Left ventricle myocardium superior (tissue), 1 donor: ENCODE measurements around the gene JMJD7. TPM values are rescaled to one million over a fixed set of nuclear protein-coding genes. Genes with fewer than 3 reads are reported as not detected.

Source experiments
- ATAC-seq: fragments of 200-7000 bp; cut with Tn5 transposase; one replicate; pipeline ENCODE4 v1.9.1; 2020; ENCODE audit warnings: mild to moderate bottlenecking, moderate library complexity
- DNase-seq: peaks from one replicate; pipeline ENCODE4 v3.0.0-alpha.2; 2020
- intact Hi-C: fragments of 100-400 bp; cut with micrococcal nuclease; formaldehyde crosslinking; loops from one replicate; pipeline ENCODE4 v1.11.0; 2022
- long read RNA-seq: library from polyadenylated mRNA; unstranded; transcript quantifications from one replicate; pipeline ENCODE4 v2.0.0, GENCODE V29; 2021
- total RNA-seq: library from RNA; stranded (reverse); fragmentation: NEBNext Ultra II Directional; extraction: Animal tissue kit (Norgen Biotek cat#: 25700); gene quantifications from one replicate; pipeline ENCODE4 v1.2.1, GENCODE V29; 2021
- donor health status: DM: no; HTN: yes; CAD: no; lungs with severe emphysema.

JMJD7 gene
- total RNA-seq, result 16.7 TPM
- long read RNA-seq, transcript JMJD7-201 (8 exons, 1,416 nt), result major isoform, 32 of 42 reads
- long read RNA-seq, partial matches to known transcripts, result 10 of 42 reads
- long read RNA-seq, other reads (novel, unspliced or antisense), result 0 of 42 reads

DNA sequence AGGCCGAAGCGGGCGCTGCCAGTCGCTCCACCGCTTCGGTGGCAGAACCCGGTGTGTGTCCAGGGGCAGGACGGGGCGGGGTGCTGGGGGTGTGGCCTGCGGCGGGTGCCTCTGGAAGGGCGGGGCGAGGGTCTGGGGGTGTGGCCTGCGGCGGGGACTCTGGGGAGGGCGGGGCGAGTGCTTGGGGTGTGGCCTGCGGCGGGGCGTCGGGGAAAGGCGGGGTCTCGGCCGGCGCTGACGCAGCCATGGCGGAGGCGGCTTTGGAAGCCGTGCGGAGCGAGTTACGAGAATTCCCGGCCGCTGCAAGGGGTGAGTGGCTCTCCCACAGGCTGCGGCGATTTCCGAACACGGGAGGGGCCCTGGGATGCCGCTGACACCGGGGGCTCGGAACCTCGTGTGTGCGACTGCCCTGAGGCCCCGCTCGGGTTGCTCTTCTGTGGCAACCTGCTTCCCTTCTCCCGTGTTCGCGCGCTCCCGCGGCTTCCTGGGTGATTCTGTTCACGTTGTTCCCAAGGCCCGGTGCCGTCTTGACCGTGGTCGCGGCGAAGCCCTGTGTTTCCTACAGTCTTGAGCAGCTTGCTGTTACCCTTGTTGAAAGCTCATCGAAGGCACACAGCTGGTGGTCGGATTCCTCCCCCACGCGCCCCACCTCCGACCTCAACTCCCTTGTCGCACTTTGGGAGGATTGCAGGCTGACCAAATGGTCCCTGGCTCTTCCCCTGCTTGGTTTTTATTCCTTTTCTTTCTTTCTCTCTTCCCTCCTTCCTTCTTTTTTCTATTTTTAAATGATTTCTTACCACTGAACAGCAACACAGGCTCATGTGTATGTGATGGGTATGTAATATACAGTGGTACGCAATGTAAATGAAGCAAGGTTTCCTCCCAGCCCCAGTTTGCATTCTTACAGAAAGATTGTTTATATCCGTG, at the start of gene JMJD7:
Gene JMJD7, plus strand, starts transcription at position 213 of the 927 bp plus-strand sequence. Its CDS starts 33 bp downstream, at position 246.
- ATAC-seq (peak; percentile 97), DNase-seq (peak; percentile 97)
- intact Hi-C loops, result no loop called here

DNA sequence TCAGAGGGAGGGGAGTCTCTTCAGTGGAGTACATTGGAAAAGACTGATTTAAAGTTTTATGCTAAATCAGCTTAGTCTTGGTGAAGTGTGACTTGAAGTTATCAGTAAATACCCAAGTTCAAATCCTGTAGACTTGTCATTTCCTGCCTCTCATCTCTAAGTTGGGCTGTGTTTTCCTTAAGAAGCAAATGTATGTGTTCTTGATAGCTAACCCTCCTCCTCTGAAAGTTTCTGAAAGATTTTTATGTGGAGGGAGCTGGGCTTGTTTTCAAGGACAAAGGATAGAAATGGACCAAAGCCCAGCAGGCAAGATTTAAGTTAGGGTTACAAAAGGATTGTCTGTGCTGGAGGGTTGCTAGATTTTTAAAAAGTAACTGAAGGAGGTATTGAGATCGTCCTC, 49.4 kb upstream of the JMJD7 start:
- DNase-seq (no peak), ATAC-seq (no peak)
- intact Hi-C loops, result no loop called here

DNA sequence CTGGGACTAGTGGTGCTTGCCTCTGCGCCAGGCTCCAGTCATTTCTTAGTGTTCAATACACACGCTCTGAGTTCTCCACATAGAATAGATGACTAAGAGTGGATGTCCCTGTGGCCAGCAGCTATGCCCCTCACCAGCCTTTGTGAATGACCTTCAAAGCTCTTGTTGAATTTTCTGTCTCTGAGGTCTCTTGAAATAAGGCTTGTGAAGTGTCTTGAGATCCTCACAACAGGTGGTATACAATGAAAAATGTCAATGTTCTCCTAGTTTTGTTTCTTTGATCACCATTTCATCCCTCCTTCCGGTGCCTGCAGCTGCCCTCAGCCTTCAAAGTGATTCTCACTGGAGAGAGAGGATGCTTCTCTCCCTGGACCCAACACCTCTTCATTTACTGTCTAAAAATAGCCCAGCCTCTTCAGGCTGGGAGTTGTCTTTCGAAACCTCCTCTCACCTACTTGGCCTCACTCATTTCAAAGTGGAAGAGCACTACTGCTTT, 48.2 kb upstream of the JMJD7 start:
- DNase-seq (no peak), ATAC-seq (peak; percentile 85)
- intact Hi-C loops, result no loop called here

DNA sequence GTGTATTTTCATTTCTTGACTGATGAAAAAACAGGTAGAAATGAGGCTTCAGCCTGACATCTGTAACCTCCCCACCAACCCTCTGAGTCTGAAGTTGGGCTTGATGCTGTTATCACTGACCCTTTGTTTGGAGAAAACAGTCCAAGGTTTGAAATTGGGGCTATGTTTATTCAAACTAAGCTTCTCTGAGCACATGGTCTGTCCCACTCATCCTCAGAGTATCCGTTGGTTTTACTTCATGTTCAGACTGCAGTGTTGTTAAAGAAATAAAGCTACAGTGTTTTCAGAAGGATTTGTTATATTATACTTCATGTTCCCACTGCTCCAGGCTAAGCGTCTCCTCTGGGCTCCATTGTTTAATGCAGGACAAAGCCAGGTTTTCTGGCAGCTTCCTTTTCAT, 47.6 kb upstream of the JMJD7 start:
- intact Hi-C loops, result no loop called here
- ATAC-seq (no peak), DNase-seq (no peak)

DNA sequence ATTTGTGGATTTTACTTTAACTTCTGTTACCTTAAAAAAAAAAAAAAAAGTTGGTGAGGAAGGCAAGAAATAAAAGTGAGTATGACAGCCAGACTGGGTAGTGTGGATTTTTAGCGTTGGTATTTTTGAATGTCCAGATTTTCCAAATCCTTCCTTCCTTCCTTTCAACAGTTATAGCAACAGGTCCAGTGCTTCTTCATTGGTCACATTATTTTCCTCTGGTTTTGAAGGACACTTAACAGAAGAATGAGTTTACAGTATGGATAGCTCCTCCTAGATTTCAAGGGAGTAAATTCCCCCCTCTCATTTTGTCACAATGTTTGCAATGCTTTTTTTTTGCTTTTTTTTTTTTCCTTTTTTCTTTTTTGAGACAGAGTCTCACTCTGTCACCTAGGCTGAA, 47.2 kb upstream of the JMJD7 start:
- intact Hi-C loops, result no loop called here
- ATAC-seq (no peak), DNase-seq (no peak)

DNA sequence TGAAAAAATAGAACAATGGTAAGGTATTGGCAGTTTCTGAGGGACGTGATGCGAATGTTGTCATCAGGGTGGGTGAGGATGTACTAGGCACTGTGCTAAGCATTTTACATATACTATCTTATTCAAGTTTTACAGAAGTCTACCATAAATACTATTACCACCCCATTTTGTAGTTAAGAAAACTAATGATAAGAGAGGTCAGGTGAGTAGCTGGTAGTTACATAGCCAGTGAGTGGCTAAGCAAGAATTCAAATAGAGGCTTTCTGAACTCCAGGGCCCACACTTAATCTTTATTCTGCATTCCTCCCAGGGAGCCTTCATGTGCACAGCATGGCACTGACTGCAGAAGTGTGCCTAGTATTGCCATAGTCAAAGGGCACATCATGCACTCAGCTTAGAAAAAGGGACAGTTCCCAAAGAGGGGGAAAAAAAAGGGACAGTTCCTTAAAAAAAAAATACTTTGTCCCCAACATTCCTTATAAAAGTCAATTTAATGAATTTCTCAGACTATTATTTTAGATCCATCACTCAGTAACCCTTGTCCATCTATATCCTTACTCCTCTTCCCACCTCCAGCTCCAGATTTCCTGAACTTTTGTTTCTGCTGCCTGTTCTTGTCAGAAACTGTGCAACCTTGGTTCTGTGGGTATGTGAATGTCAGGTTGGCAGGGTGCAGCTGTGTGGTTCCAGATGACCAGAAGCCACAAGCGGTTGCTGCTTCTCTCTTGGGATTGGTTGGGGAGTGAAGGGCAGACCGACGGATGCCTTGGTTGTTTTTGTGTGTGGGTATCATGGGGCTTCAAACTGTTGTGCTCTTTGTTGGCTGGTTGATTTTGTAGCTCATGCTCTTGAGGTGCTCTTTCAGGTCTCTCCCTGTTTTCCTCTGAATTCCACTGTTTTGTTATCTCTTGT, 45.3 kb upstream of the JMJD7 start:
- intact Hi-C loops, result no loop called here
- DNase-seq (no peak), ATAC-seq (no peak)

DNA sequence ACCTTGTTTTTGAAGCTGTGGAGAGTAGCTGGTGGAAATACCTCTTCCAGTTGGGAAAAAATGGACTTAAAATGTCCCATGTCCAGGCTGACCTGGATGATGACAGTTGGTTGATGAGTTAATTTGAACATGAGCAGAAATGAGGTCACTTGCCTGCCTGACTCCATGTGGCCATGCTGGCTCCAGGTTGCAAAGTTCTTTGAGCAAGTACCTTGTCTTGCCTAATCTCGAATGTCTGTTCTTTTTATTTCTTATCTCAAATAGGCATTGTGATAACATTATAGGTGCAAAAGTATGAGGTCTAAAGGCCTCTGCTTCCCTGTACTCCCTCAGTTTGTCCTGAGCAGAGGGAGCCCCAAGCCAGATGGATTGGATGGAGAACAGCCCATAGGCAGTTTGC, 44.6 kb upstream of the JMJD7 start:
- intact Hi-C loops, result no loop called here

DNA sequence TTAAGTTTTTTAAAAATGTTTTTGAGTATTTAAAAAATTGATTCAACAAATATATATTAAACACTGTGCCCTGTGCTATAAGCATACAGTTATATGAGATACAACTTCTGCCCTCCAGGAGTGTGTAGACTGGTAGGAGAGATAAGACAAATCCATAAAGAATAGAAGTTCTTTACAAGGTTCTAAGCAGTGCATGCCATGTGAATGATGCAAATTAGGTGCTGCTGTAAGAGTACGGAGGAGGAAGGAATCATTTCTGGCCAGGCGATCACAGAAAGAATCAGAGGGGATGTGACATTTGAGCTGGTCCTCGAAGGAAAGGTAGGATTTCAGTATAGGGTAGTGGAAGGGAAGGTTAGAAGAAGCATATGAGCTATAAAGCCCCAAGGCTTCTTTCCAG, 39.6 kb upstream of the JMJD7 start:
- no peak for DNase-seq
- ATAC-seq, result no peak
- intact Hi-C loops, result no loop called here

More for the DNA sequence above, 44.6 kb upstream of the JMJD7 start:
- ATAC-seq (no peak), DNase-seq (no peak)

DNA sequence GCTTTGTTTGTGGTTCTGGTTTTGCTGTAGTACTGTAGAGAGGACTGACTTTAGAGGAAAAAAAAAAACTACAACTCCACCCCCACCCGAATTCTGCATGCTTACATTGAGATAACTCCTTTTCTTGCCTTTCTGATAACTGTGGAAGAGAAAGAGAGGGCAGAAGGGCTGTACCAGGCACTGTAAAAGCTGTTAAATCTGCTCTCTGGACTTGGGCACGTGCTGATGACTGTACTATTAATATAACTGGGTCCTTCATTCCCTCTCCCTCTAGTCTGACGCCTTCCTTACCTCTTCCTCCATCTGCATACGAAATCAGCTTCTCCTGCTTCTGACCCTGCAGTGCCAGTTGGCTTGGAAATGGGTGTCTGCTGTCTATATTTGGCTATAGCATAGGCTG, 38.7 kb upstream of the JMJD7 start:
- no peak for DNase-seq
- intact Hi-C loops, result no loop called here
- ATAC-seq, result peak; percentile 68

DNA sequence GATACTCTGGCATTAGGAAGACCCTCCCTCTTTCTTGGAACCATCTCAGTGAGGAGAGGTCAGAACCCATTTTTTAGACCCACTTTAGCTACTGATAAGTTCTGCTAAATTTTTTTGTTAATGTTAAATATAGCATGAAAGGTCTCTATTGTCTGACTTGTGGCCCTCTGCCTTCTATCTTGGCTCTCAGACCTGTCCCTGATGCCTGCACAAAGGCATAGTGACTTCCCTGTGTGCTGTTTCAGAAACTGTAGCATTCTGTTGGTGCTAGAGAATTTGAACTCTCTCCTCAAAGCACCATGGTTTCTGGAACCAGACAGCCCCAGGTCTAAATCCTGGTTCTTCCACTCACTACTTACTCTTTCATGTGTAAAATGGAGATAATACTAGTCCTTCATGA, 38.2 kb upstream of the JMJD7 start:
- DNase-seq, result no peak
- intact Hi-C loops, result no loop called here
- no peak for ATAC-seq

DNA sequence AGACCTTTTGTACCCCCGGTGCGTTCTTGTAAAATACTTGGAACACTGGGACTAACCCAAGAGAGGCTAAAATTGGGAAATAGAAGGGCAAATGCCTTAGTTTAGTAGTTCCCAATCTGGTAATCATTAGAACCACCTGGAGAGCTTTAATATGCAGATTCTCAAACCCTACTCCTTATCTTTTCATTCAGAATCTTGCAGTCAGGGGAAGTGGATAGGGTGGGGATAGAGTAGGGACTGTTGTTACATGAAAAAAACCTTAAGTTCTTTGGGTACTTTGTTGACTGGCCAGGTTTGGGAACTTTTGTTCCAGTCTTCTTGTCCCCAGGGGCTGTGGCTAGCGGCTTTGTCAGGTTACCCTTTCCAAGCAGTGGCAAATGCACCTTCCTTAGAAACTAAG, 37.7 kb upstream of the JMJD7 start:
- ATAC-seq, result no peak
- intact Hi-C loops, result no loop called here
- no peak for DNase-seq

DNA sequence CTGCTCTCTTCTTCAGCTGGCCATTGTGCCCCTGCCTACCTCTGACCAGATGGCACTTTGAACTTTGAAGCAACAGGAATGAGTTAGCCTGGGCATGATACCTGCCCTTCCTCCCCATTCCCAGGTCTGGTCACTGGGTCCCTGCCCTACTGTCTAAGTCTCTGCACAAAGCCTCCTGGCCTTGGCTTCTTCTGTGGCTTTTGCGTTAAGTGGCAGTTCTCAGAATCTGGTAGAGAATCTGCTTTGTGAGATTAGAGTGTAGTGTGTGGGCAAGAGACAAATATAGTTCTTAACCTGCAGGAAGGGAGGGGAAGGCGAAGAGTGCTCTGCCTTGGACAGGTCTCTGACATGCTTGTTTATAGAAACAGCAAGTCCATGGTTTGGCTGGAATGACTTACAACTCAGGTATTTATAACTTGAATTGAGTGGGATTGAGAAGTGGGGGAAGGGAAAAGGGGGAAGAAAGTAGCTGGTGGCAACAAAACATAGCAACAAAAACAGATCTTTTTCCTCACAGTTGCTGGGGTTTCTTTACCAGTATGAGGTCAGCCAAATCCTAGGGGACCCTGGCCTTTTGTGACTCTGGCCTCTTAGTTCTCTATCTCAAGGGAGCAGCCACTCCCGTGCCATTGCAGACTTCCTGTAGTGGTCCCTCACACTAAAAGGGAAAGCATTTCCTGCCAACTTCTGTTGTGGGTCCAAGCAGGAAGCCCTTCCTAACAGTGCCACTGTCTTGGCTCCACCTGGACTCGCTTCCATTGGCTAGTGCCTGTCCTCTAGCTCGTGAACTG, 36.9 kb upstream of the JMJD7 start:
- DNase-seq, result no peak
- intact Hi-C loops, result no loop called here
- ATAC-seq, result peak; percentile 67

DNA sequence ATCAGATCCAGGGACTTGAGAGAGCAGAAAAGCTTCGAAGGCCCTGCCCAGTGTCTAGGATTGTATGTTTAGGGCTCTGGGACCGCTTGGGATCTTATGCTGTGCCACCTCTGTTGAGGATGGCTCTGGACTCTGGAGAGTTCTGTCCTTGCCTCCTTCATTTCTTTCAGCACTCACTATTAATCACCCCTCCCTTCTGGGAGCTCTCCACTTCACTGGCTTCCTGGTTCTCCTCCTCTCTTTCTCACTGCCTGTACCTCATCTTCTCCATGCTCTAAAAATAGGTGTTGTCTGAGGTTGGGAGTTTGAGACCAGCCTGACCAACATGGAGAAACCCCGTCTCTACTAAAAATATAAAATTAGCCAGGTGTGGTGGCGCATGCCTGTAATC, 36.4 kb upstream of the JMJD7 start:
- intact Hi-C loops, result no loop called here
- ATAC-seq (no peak), DNase-seq (no peak)

DNA sequence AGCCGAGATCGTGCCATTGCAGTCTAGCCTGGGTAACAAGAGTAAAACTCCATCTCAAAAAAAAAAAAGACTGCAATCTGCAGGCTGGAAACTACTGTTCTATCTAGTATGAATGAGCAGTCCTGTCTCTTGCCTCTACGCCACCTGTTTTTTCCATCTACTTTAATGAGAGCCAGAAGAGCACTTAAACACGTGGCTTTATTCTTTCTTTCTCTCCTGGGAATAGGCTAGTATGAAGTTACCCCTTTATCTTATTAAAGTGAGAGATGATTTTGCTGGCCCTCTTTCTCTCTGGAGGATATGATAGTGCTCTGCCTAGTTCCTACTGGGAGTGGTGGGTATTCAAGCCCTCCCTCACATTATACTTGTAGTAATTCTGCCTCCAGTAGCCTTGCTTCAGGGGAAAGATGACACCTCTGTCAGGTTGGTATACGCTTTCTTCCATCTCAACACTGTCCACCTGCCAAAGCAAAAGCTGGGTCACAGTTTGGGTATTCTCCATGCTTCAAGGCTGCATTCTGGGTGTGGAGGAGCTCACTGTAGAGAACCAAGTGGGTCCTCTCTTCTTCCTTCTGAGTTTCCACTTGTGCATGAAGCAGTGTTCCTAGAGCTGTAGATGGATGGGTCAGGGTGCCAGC, 35.8 kb upstream of the JMJD7 start:
- intact Hi-C loops, result no loop called here
- no peak for DNase-seq
- peak; percentile 15 for ATAC-seq

DNA sequence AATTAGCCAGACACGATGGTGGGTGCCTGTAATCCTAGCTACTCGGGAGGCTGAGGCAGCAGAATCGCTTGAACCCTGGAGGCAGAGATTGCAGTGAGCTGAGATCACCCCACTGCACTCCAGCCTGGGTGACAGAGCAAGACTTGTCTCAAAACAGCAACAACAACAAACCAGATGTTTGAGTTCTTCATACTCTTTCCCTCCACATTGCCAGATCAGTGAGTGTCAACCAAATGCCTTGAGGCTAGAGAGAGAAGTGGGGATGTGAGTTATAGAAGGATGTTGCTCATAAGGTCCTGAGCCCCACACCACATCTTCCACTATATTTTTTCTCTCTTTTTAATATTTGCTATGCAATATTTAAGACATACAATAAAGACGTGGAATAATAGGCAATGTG, 33.8 kb upstream of the JMJD7 start:
- ATAC-seq (no peak), DNase-seq (no peak)
- intact Hi-C loops, result no loop called here

DNA sequence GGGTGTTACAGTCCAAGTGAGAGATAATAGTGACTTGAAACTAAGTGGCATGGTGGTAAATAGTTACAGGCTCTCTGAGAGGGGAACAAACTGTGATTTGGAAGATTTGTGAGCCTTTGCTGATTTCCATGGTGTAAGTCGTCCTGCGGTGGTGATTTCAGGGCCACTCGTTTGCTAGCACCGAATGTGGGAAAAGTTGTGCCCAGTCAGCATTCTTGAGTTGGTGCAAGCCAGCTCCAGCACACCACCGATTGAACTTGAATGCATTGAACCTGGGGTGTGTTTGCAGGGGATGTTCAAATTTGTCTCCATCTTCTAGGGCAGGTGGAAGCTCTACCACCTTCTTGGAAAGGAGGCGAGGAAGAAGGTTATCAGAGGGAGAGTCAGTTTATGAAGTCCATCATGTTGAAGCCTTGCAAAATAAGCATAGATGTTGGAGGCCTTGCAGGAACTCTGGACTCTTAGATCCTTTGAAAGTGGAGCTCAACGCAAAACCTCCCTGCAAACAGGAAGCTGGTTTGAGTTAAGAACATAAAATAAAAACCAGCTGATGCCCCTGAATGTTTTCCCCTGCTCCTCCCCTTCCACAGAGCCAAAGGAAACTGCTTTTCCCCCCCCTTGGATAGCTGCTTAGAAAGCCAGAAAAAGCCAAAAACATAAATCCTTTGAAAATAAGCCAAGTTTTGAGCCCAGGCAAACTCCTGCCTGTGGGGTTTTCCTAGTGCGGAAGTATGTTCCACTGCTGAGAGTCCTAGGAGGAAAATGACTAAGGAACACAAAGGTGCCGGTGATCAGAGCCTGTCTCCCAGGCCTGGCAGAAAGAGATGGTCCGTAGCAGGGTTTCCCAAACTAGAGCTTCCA, 31.7 kb upstream of the JMJD7 start:
- DNase-seq (no peak), ATAC-seq (no peak)
- intact Hi-C loops, result no loop called here

DNA sequence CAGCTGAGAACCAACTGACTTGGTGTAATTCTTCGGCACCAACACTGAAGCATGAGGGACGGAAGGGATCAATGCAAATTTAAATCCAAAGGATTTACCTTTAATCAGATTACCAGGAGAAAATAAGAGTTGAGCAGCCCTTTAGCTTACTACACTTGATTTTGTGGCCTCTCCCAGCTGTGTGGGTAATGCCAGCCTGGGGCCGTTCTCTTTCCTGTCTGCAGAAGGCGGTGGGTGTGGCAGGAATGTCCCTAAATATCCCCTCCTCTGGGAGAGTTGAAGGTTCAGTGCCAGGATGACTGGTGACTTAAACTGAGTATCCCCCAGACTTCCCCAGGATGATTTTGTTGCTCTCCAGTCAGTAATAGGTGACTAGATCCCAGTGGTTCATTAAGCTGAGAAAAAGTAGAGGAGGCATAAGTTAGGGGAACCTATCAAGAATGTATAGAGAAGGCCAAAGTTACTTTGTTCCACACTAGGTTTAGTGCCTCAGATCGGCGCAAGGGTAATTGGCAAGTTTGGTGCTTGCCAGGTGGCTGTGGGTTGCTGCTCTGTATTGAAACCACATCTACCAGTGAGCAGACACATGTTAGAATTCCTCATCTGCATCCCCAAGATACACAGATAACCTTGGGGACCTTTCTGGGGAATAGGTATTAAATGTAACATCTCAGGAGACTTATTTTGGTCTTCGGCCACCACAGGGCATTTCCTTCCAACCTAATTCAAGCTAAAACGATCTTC, 30.5 kb upstream of the JMJD7 start:
- DNase-seq (no peak), ATAC-seq (no peak)
- intact Hi-C loops, result no loop called here
